HepG2 (cell line): ENCODE measurements around the gene AKR7A2. TPM values are rescaled to one million over a fixed set of nuclear protein-coding genes. Genes with fewer than 3 reads are reported as not detected.
A peak's percentile ranks its signal among the peaks of the same experiment; 100 is the strongest.

Source experiments
- ATAC-seq: fragments of 200-7000 bp; cut with Tn5 transposase; 3 replicates; pipeline ENCODE4 v1.9.1; 2020; ENCODE audit warnings: mild to moderate bottlenecking, moderate library complexity
- BruUV-seq: library from RNA; stranded (reverse); fragments of 400-500 nt; replicated peaks from 2 replicates; lab custom pipeline; 2021; lab: Mats Ljungman, UMichigan
- CTCF ChIA-PET: fragments of 300-600 bp; formaldehyde crosslinking; extraction: SDS; loops from one replicate; lab custom pipeline; 2021; ENCODE audit warnings: low total read pairs, inconsistent platforms, low intra/inter-chr PET ratio; lab: Yijun Ruan, JAX
- POLR2A ChIA-PET: fragments of 350-600 bp; sonication (Branson Sonifier 250); formaldehyde crosslinking; loops from one replicate; lab custom pipeline; 2020; ENCODE audit warnings: antibody characterized with exemption, inconsistent platforms; lab: Yijun Ruan, JAX
- DNase-seq: peaks from one replicate; pipeline ENCODE4 v3.0.0-alpha.2; 2015; ENCODE audit warnings: low spot score
- FAIRE-seq: peaks from 3 replicates; lab custom pipeline; 2011; peaks lifted over from hg19 to GRCh38; lab: Jason Lieb, UNC
- H2AFZ ChIP-seq: one replicate; pipeline ENCODE4 v1.6.1; 2011; ENCODE audit warnings: low read length, inconsistent platforms
- H3K27ac ChIP-seq: fragments of 300-600 bp; 3 replicates; pipeline ENCODE4 v1.8.0; 2011; ENCODE audit warnings: mixed run types, mild to moderate bottlenecking, mixed read lengths, low read length, inconsistent platforms; ENCODE audit not compliant: insufficient read depth; ENCODE audit errors: extremely low read length
- H3K27me3 ChIP-seq, 2 experiments: fragments of 200-600 bp in 1 of 2; 2 replicates in 1 of 2; 3 replicates in 1 of 2; pipeline versions ENCODE4 v1.6.0 to v1.8.0; 2011; ENCODE audit warnings: low read length in 2 of 2, mild to moderate bottlenecking in 2 of 2, moderate library complexity in 2 of 2, inconsistent platforms in 1 of 2; ENCODE audit not compliant: insufficient read depth in 2 of 2, control insufficient read depth in 1 of 2
- H3K36me3 ChIP-seq, 2 experiments: fragments of 200-600 bp in 1 of 2; replicated peaks in 1 of 2; 2 replicates in 1 of 2; 3 replicates in 1 of 2; pipeline versions ENCODE4 v1.5.1 to v1.8.0; 2011; ENCODE audit warnings: low read length in 2 of 2, inconsistent platforms in 1 of 2; ENCODE audit not compliant: insufficient read depth in 2 of 2, control insufficient read depth in 1 of 2
- H3K4me1 ChIP-seq: 2 replicates; pipeline ENCODE4 v1.5.1; 2012; ENCODE audit warnings: low read length, inconsistent platforms; ENCODE audit not compliant: insufficient read depth
- H3K4me2 ChIP-seq: 2 replicates; pipeline ENCODE4 v1.6.0; 2011; ENCODE audit warnings: low read depth, low read length, inconsistent platforms
- H3K4me3 ChIP-seq, 3 experiments: fragments of 200-600 bp in 1 of 3; sonication (generic), shearing (Covaris generic) in 1 of 3; replicated peaks in 1 of 3; 2 replicates each; pipeline ENCODE4 v1.5.1; 2011 to 2016; ENCODE audit warnings: low read length in 3 of 3, inconsistent platforms in 2 of 3, low read depth in 2 of 3, mild to moderate bottlenecking in 2 of 3, control low read depth in 1 of 3, mixed read lengths in 1 of 3; ENCODE audit not compliant: insufficient read depth in 1 of 3
- H3K79me2 ChIP-seq: one replicate; pipeline ENCODE4 v1.6.1; 2011; ENCODE audit warnings: low read length, inconsistent platforms; ENCODE audit not compliant: insufficient read depth
- H3K9ac ChIP-seq: 2 replicates; pipeline ENCODE4 v1.6.0; 2011; ENCODE audit warnings: mild to moderate bottlenecking, low read depth, low read length, inconsistent platforms; ENCODE audit not compliant: insufficient read depth
- H3K9me3 ChIP-seq: 2 replicates; pipeline ENCODE4 v1.5.1; 2012; ENCODE audit warnings: mild to moderate bottlenecking, low read length
- H4K20me1 ChIP-seq: 2 replicates; pipeline ENCODE4 v1.6.0; 2011; ENCODE audit warnings: inconsistent platforms, mild to moderate bottlenecking, low read length, moderate library complexity; ENCODE audit not compliant: insufficient read depth
- AGO2 ChIP-seq: fragments of 200-400 bp; formaldehyde crosslinking; optimal IDR thresholded peaks from 2 replicates; pipeline ENCODE3; 2017; ENCODE audit warnings: mild to moderate bottlenecking, low read depth, low read length, moderate library complexity
- BCL3 ChIP-seq: sonication (generic); formaldehyde crosslinking; IDR thresholded peaks from 2 replicates; pipeline ENCODE4 v1.5.1; 2020; ENCODE audit warnings: mild to moderate bottlenecking, missing genetic modification reagents, moderate library complexity
- CCAR2 ChIP-seq: fragments of 200-400 bp; formaldehyde crosslinking; optimal IDR thresholded peaks from 2 replicates; pipeline ENCODE3; 2018; ENCODE audit warnings: low read depth, mild to moderate bottlenecking, low read length, moderate library complexity
- CSRNP2 ChIP-seq: sonication (generic); formaldehyde crosslinking; conservative IDR thresholded peaks from 2 replicates; pipeline ENCODE4 v1.8.0; 2022; ENCODE audit warnings: low read depth, missing genetic modification reagents
- GLMP ChIP-seq: sonication (generic); formaldehyde crosslinking; IDR thresholded peaks from 2 replicates; pipeline ENCODE4 v1.9.0; 2021; ENCODE audit warnings: missing genetic modification reagents, mild to moderate bottlenecking, borderline replicate concordance
- ISX ChIP-seq: sonication (generic); formaldehyde crosslinking; conservative IDR thresholded peaks from 2 replicates; pipeline ENCODE4 v1.5.0; 2020; ENCODE audit warnings: missing genetic modification reagents
- PRPF4 ChIP-seq: fragments of 200-400 bp; formaldehyde crosslinking; IDR thresholded peaks from 2 replicates; pipeline ENCODE4 v1.6.1; 2016; ENCODE audit warnings: low read length, low read depth; ENCODE audit not compliant: poor library complexity, severe bottlenecking
- RXRB ChIP-seq: IDR thresholded peaks from 2 replicates; pipeline ENCODE4 v1.6.1; 2016; ENCODE audit warnings: borderline replicate concordance, missing genetic modification reagents, missing compliant biosample characterization
- ZMYM2 ChIP-seq: sonication (generic); formaldehyde crosslinking; IDR thresholded peaks from 2 replicates; pipeline ENCODE4 v1.8.0; 2022; ENCODE audit warnings: mild to moderate bottlenecking, missing genetic modification reagents
- ZNF121 ChIP-seq: sonication (generic); formaldehyde crosslinking; IDR thresholded peaks from 2 replicates; pipeline ENCODE4 v1.5.0; 2020; ENCODE audit warnings: mild to moderate bottlenecking, missing genetic modification reagents
- ZNF264 ChIP-seq: sonication (generic); formaldehyde crosslinking; IDR thresholded peaks from 2 replicates; pipeline ENCODE4 v1.4.0; 2020; ENCODE audit warnings: missing genetic modification reagents
- ZNF282 ChIP-seq: fragments of 450-650 bp; IDR thresholded peaks from 2 replicates; pipeline ENCODE4 v1.6.1; 2018; ENCODE audit not compliant: partially characterized antibody
- ZNF629 ChIP-seq: sonication (generic); formaldehyde crosslinking; conservative IDR thresholded peaks from 2 replicates; pipeline ENCODE4 v1.5.0; 2020; ENCODE audit warnings: missing genetic modification reagents
- ZSCAN30 ChIP-seq: sonication (generic); formaldehyde crosslinking; IDR thresholded peaks from 2 replicates; pipeline ENCODE4 v1.5.0; 2020; ENCODE audit warnings: mild to moderate bottlenecking, missing genetic modification reagents
- WGBS: methylation state at CpG from one replicate; pipeline ENCODE4 v1.1.6; 2017; ENCODE audit warnings: low lambda C conversion rate; 5-methylcytosine and 5-hydroxymethylcytosine counted together
- in situ Hi-C: cut with HindIII; loops from 2 replicates; pipeline ENCODE4 v1.10.0; 2017; ENCODE audit warnings: low pct_unique_long_range_greater_than_20kb; ENCODE audit not compliant: extremely low pct_ligation_motif_present
- intact Hi-C: fragments of 100-400 bp; cut with micrococcal nuclease; formaldehyde crosslinking; loops from one replicate; pipeline ENCODE4 v1.10.0; 2022; ENCODE audit not compliant: unreplicated experiment
- polyA plus RNA-seq, 8 experiments: library from polyadenylated mRNA; depleted of rRNA in 3 of 8; stranded (reverse) in 7 of 8; unstranded in 1 of 8; fragments of >200 nt; fragmentation: Illumina TruSeq in 4 of 8; extraction: Trizol in 4 of 8; gene quantifications; 2 replicates each; pipeline versions ENCODE4 v1.2.1 to v1.2.3, GENCODE V29; 2011 to 2016; ENCODE audit warnings: low read depth in 4 of 8, missing spikeins in 1 of 8, mixed read lengths in 1 of 8; ENCODE audit not compliant: insufficient read depth in 1 of 8
- total RNA-seq, 5 experiments: library from RNA; depleted of rRNA; stranded (reverse); fragments of >200 nt; fragmentation: Illumina TruSeq; extraction: Trizol; gene quantifications; 2 replicates each; pipeline ENCODE4 v1.2.3, GENCODE V29; 2016; ENCODE audit warnings: low read depth in 1 of 5

The AKR7A2 gene
- total and polyA plus RNA-seq, 2 of the 13 experiments (the other 11 are each of a cell fraction or from before 2014, with no cell fraction given), result 45.2 to 75.6 TPM

- Histone ChIP-seq H2AFZ (no peak overlapping the region), H3K4me3 (no peak overlapping the region), H3K27me3 (no peaks in the 10 kb centered on the region), H3K36me3 (peaks cover 22 to 29% of the 10 kb centered on the region in 2 experiments; a peak in 4 of 5 replicates), H3K9ac (no peak overlapping the region), H3K4me2 (no peak overlapping the region), H3K27ac (no peak overlapping the region), H3K79me2 (no peaks in the 10 kb centered on the region), H3K9me3 (no peaks in the 10 kb centered on the region), H3K4me1 (peaks cover 40% of the 10 kb centered on the region), H4K20me1 (no peaks in the 10 kb centered on the region)
- intact Hi-C loops (no loop called here), in situ Hi-C loops (loop anchor here (5.0 kb wide), 2 partner anchors 47 to 307 kb away; no protein-coding TSS in a partner anchor)
- FAIRE-seq (no peak), DNase-seq (no peak), ATAC-seq (no peak)
- CTCF ChIA-PET, result no interaction called here
- TF ChIP-seq GLMP (CRISPR knock-in tag), result no peak
- 0 out of 2 replicates have a peak, but pooled peaks have one; percentile 31 for TF ChIP-seq ZNF121 (CRISPR knock-in tag)
- TF ChIP-seq ZNF629, result peak; percentile 76
- no peak for TF ChIP-seq ZNF264
- POLR2A ChIA-PET, result no interaction called here
- BruUV-seq, result no TSS peak
- WGBS, result 98% methylated on average over 14 of the region's 14 CpGs
These were observed 28.5 kb upstream of the AKR7A2 start for GRCh38 chr1:19340387-19340937.

- intact Hi-C loops, result no loop called here
- DNase-seq (no peak), FAIRE-seq (no peak), ATAC-seq (no peak)
- Histone ChIP-seq H3K9me3 (no peaks in the 10 kb centered on the region), H4K20me1 (no peaks in the 10 kb centered on the region), H3K36me3 (peaks cover 17 to 20% of the 10 kb centered on the region in 2 experiments; a peak in 4 of 5 replicates), H3K27me3 (no peaks in the 10 kb centered on the region), H3K27ac (peak overlapping the region; percentile 84), H3K4me1 (peaks cover 40% of the 10 kb centered on the region), H3K79me2 (no peaks in the 10 kb centered on the region), H2AFZ (no peak overlapping the region), H3K4me3 (no peak overlapping the region), H3K4me2 (no peak overlapping the region), H3K9ac (no peak overlapping the region)
- 95% methylated on average over 15 of the region's 19 CpGs for WGBS
- CTCF ChIA-PET, result interaction anchor here (1.7 kb wide), 1 partner anchor 312 kb away, joined by 11 read pairs; no protein-coding TSS in a partner anchor
- POLR2A ChIA-PET, result interaction anchor here (0.6 to 1.2 kb wide), 3 partner anchors 27 to 334 kb away, joined by 3 read pairs; no protein-coding TSS in a partner anchor
- BruUV-seq, result no TSS peak
- in situ Hi-C loops, result no loop called here
- TF ChIP-seq ZMYM2 (CRISPR knock-in tag) (no peak), ZNF282 (no peak), RXRB (CRISPR knock-in tag) (no peak), AGO2 (peak; percentile 26), CSRNP2 (CRISPR knock-in tag) (no peak), ZSCAN30 (CRISPR knock-in tag) (no peak), ISX (CRISPR knock-in tag) (no peak), BCL3 (no peak), CCAR2 (no peak), PRPF4 (peak; percentile 14)
These were observed 27.4 kb upstream of the AKR7A2 start for GRCh38 chr1:19339214-19339861.
